Hepatocyte (in vitro differentiated cells): ENCODE data around the gene TRIOBP. TPM values are rescaled to one million over a fixed set of nuclear protein-coding genes. Genes with fewer than 3 reads are reported as not detected.

Experiments used
- DNase-seq: peaks from one replicate; pipeline ENCODE4 v3.0.0-alpha.2; 2016; ENCODE audit warnings: low spot score
- H2AFZ ChIP-seq: fragments of 200-600 bp; sonication (generic); 2 replicates; pipeline ENCODE4 v1.6.0; 2016; ENCODE audit warnings: antibody characterized with exemption, mild to moderate bottlenecking
- H3K27ac ChIP-seq: fragments of 200-600 bp; sonication (generic); 2 replicates; pipeline ENCODE4 v1.5.1; 2016; ENCODE audit warnings: mild to moderate bottlenecking
- H3K27me3 ChIP-seq: fragments of 200-600 bp; sonication (generic); 2 replicates; pipeline ENCODE4 v1.6.1; 2016
- H3K36me3 ChIP-seq: fragments of 200-600 bp; sonication (generic); replicated peaks from 2 replicates; pipeline ENCODE4 v1.5.1; 2016; ENCODE audit warnings: low read depth; ENCODE audit not compliant: insufficient read depth
- H3K4me1 ChIP-seq: fragments of 200-600 bp; sonication (generic); 2 replicates; pipeline ENCODE4 v1.5.1; 2016; ENCODE audit warnings: mild to moderate bottlenecking, moderate library complexity; ENCODE audit not compliant: insufficient read depth
- H3K4me2 ChIP-seq: fragments of 200-600 bp; sonication (generic); 2 replicates; pipeline ENCODE4 v1.6.0; 2016
- H3K4me3 ChIP-seq: fragments of 200-600 bp; sonication (generic); 2 replicates; pipeline ENCODE4 v1.5.1; 2016; ENCODE audit warnings: mild to moderate bottlenecking
- H3K79me2 ChIP-seq: fragments of 200-600 bp; sonication (generic); 2 replicates; pipeline ENCODE4 v1.6.0; 2017; ENCODE audit warnings: mild to moderate bottlenecking
- H3K9me2 ChIP-seq: fragments of 200-600 bp; sonication (generic); replicated peaks from 2 replicates; pipeline ENCODE4 v1.6.0; 2017; ENCODE audit warnings: mild to moderate bottlenecking; ENCODE audit not compliant: insufficient read depth
- H3K9me3 ChIP-seq: fragments of 200-600 bp; sonication (generic); 2 replicates; pipeline ENCODE4 v1.5.1; 2016; ENCODE audit warnings: low read depth, mild to moderate bottlenecking
- H4K20me1 ChIP-seq: fragments of 200-600 bp; sonication (generic); 2 replicates; pipeline ENCODE4 v1.6.0; 2016; ENCODE audit warnings: mild to moderate bottlenecking; ENCODE audit not compliant: insufficient read depth, poor library complexity, severe bottlenecking
- CTCF ChIP-seq: fragments of 200-600 bp; sonication (generic); IDR thresholded peaks from 2 replicates; pipeline ENCODE4 v1.5.1; 2016; ENCODE audit warnings: antibody characterized with exemption, mild to moderate bottlenecking; ENCODE audit not compliant: poor library complexity
- EZH2 ChIP-seq: fragments of 200-600 bp; sonication (generic); IDR thresholded peaks from 2 replicates; pipeline ENCODE4 v1.6.1; 2016; ENCODE audit warnings: antibody characterized with exemption, mild to moderate bottlenecking, borderline replicate concordance
- EZH2phosphoT487 ChIP-seq: fragments of 200-600 bp; sonication (generic); IDR thresholded peaks from one replicate; pipeline ENCODE4 v1.6.1; 2018; ENCODE audit warnings: antibody characterized with exemption, mild to moderate bottlenecking, low read depth, moderate library complexity; ENCODE audit not compliant: unreplicated experiment, severe bottlenecking
- WGBS: methylation state at CpG from one replicate; pipeline ENCODE4 v1.1.6; 2016; ENCODE audit warnings: low lambda C conversion rate; ENCODE audit errors: missing lambda C conversion rate; 5-methylcytosine and 5-hydroxymethylcytosine counted together
- polyA plus RNA-seq: library from polyadenylated mRNA; unstranded; fragments of >200 nt; fragmentation: Nextera tagmentation; extraction: Ambion mirVana; gene quantifications from 2 replicates; pipeline ENCODE4 v1.2.1, GENCODE V29; 2016
- total RNA-seq: library from RNA; depleted of rRNA; stranded (reverse); fragments of >200 nt; gene quantifications from 2 replicates; pipeline ENCODE4 v1.2.3, GENCODE V29; 2014

TRIOBP gene
- total and polyA plus RNA-seq, 2 experiments from 2014 or later, result 57.2 to 96.1 TPM

- H3K27ac ChIP-seq, result no peak overlapping the region
- no peaks in the 10 kb centered on the region for H3K27me3 ChIP-seq
- no peaks in the 10 kb centered on the region for H4K20me1 ChIP-seq
- H3K36me3 ChIP-seq, result no peaks in the 10 kb centered on the region
- no peak overlapping the region for H3K4me2 ChIP-seq
- H2AFZ ChIP-seq, result no peak overlapping the region
- H3K9me2 ChIP-seq, result no peaks in the 10 kb centered on the region
- no peaks in the 10 kb centered on the region for H3K79me2 ChIP-seq
- no peak for TF ChIP-seq CTCF
- TF ChIP-seq EZH2phosphoT487, result no peak
- TF ChIP-seq EZH2, result no peak
- DNase-seq, result no peak
- H3K4me1 ChIP-seq, result no peaks in the 10 kb centered on the region
- WGBS, result 100% methylated on average over 3 of the region's 3 CpGs
- H3K4me3 ChIP-seq, result no peak overlapping the region
- H3K9me3 ChIP-seq, result no peaks in the 10 kb centered on the region
Measured at GRCh38 chr22:37705205-37705604, 8.4 kb downstream of the TRIOBP start.

DNA sequence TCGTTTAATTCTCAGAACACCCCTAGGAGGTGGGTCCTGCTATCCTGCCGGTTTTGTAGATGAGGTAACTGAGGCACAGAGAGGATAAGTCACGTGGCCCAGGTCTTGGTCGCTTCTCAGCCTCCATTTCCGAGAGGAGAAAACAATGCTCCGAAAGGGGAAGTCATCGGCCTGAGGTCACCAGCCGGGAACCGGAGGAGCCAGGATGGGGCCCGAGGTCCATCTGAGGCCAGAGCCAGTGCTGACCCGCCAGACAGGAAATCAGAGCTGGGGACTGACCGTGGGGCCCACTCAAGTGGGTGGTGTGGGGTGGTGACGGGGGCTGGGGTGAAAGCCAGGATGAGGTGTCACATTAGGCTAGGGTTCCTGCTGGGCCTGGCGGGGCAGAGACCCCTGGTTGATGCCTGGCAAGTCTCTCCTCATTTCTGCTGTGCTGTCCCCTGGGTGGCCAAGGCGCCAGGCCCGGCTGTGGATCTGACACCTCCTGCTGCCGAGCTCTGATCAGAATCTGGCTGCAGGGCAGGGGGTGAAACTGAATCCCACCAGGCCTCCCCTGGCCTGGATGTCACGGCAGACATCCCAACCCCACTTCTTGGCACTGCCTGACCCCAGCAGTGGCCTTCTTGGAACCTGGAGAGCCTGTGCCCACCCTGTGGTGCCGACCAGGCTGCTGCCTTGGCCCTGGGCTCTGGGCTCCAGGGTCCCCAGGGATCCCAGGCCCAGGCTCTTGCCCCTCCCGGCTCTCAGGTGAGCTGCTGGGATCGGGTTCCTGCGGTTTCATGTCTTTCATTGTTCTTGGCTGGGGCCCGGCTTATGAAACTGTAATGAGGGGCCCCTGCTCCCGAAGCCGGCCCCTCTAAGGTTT is 12.0 kb downstream of the TRIOBP start:
- H3K79me2 ChIP-seq, result no peaks in the 10 kb centered on the region
- H2AFZ ChIP-seq, result no peak overlapping the region
- no peak overlapping the region for H3K27ac ChIP-seq
- no peak overlapping the region for H3K4me2 ChIP-seq
- H3K9me3 ChIP-seq, result no peaks in the 10 kb centered on the region
- no peaks in the 10 kb centered on the region for H3K36me3 ChIP-seq
- no peaks in the 10 kb centered on the region for H3K9me2 ChIP-seq
- H3K4me1 ChIP-seq, result no peaks in the 10 kb centered on the region
- no peak overlapping the region for H3K4me3 ChIP-seq
- 93% methylated on average over 24 of the region's 25 CpGs for WGBS
- no peak for TF ChIP-seq EZH2phosphoT487
- TF ChIP-seq EZH2, result no peak
- no peak for TF ChIP-seq CTCF
- DNase-seq, result no peak
- H3K27me3 ChIP-seq, result no peaks in the 10 kb centered on the region
- no peaks in the 10 kb centered on the region for H4K20me1 ChIP-seq

GRCh38 chr22:37709445-37709765 is 12.6 kb downstream of the TRIOBP start:
- Histone ChIP-seq H3K27me3 (no peaks in the 10 kb centered on the region), H3K4me2 (no peak overlapping the region), H3K4me1 (no peaks in the 10 kb centered on the region), H3K36me3 (no peaks in the 10 kb centered on the region), H3K79me2 (no peaks in the 10 kb centered on the region), H3K4me3 (no peak overlapping the region), H3K9me2 (no peaks in the 10 kb centered on the region), H3K9me3 (no peaks in the 10 kb centered on the region), H3K27ac (no peak overlapping the region), H2AFZ (no peak overlapping the region), H4K20me1 (no peaks in the 10 kb centered on the region)
- TF ChIP-seq CTCF (no peak), EZH2phosphoT487 (no peak), EZH2 (no peak)
- no peak for DNase-seq
- WGBS, result 98% methylated on average over 12 of the region's 15 CpGs
